Mammary epithelial cell (primary cell): Measurements from ENCODE around the gene FJX1.

ENCODE experiments used
- EZH2 ChIP-seq: IDR thresholded peaks from 2 replicates; pipeline ENCODE4 v1.6.1; 2012; ENCODE audit warnings: low read length, inconsistent platforms, borderline replicate concordance
- TF ChIP-seq, protein P1 (sequence below), 2 donors: IDR thresholded peaks in 1 of 2; conservative IDR thresholded peaks in 1 of 2; 2 replicates each; pipeline ENCODE4 v1.5.1; 2011 to 2012; ENCODE audit warnings: inconsistent platforms in 2 of 2, low read length in 2 of 2, mild to moderate bottlenecking in 2 of 2, control low read depth in 1 of 2, low read depth in 1 of 2; ENCODE audit not compliant: insufficient read depth in 1 of 2; ENCODE audit errors: extremely low read depth in 1 of 2

DNA sequence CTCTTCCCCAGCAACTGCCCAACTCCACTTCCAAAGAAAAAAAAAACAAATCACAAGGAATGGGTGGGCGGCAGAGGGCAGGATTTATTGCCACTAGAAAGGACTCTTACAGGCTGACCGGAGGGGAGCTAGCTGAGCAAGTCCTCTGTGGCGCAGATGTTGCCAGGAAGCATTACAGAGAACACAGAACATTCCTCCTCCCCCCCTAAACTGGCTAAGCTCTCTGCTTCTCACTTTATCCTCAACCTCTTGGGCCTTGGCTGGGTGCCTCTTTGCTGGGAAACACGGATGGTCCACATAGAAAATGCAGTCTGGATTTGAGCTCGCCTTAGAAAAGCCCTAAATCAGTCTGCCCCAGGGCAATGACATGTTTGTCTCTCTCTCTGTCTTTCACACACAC, 12.6 kb upstream of the FJX1 start:
- TF ChIP-seq, protein P1, sequence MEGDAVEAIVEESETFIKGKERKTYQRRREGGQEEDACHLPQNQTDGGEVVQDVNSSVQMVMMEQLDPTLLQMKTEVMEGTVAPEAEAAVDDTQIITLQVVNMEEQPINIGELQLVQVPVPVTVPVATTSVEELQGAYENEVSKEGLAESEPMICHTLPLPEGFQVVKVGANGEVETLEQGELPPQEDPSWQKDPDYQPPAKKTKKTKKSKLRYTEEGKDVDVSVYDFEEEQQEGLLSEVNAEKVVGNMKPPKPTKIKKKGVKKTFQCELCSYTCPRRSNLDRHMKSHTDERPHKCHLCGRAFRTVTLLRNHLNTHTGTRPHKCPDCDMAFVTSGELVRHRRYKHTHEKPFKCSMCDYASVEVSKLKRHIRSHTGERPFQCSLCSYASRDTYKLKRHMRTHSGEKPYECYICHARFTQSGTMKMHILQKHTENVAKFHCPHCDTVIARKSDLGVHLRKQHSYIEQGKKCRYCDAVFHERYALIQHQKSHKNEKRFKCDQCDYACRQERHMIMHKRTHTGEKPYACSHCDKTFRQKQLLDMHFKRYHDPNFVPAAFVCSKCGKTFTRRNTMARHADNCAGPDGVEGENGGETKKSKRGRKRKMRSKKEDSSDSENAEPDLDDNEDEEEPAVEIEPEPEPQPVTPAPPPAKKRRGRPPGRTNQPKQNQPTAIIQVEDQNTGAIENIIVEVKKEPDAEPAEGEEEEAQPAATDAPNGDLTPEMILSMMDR (conservative IDR thresholded peaks at IDR 0.05 in 1 of 2, IDR thresholded peaks at IDR 0.05 in 1 of 2; ENCODE audit: extremely low read depth in 1 of 2, insufficient read depth in 1 of 2, low read depth in 1 of 2, low read length in 2 of 2) = no peak
- no peak for TF ChIP-seq EZH2
